H1 (cell line): ENCODE results near the gene CD59. TPM values are rescaled to one million over a fixed set of nuclear protein-coding genes. Genes with fewer than 3 reads are reported as not detected.
A peak's percentile ranks its signal among the peaks of the same experiment; 100 is the strongest.

Experiments
- CTCF ChIA-PET: fragments of 300-600 bp; sonication (Branson Sonifier 250); formaldehyde crosslinking; loops from one replicate; lab custom pipeline; 2021; ENCODE audit not compliant: partially characterized antibody; lab: Charles Lee
- POLR2A ChIA-PET: fragments of 300-600 bp; sonication (Branson Sonifier 250); formaldehyde crosslinking; loops from one replicate; lab custom pipeline; 2021; ENCODE audit warnings: inconsistent platforms; ENCODE audit not compliant: partially characterized antibody; lab: Charles Lee
- DNase-seq, 2 experiments: peaks; one replicate each; pipeline versions ENCODE4 v3.0.0 to v3.0.0-alpha.2; 2010 to 2022; ENCODE audit warnings: low spot score in 2 of 2, low read depth in 1 of 2, mixed read lengths in 1 of 2
- FAIRE-seq: peaks from 2 replicates; lab custom pipeline; 2011; peaks lifted over from hg19 to GRCh38; lab: Jason Lieb, UNC
- H2AFZ ChIP-seq: 2 replicates; pipeline ENCODE4 v1.8.1; 2012; ENCODE audit warnings: low read length, inconsistent platforms
- H2AK5ac ChIP-seq: 2 replicates; pipeline ENCODE4 v1.6.1; 2013; ENCODE audit warnings: low read depth, low read length
- H2BK120ac ChIP-seq: replicated peaks from 2 replicates; pipeline ENCODE3; 2013; ENCODE audit warnings: low read depth, low read length, inconsistent platforms
- H2BK12ac ChIP-seq: 2 replicates; pipeline ENCODE4 v1.6.1; 2013; ENCODE audit warnings: low read depth, low read length
- H2BK15ac ChIP-seq: 2 replicates; pipeline ENCODE4 v1.6.1; 2013; ENCODE audit warnings: low read length
- H2BK20ac ChIP-seq: 2 replicates; pipeline ENCODE4 v1.6.1; 2013; ENCODE audit warnings: low read length
- H2BK5ac ChIP-seq: 2 replicates; pipeline ENCODE4 v1.6.1; 2013; ENCODE audit warnings: low read depth, low read length
- H3K14ac ChIP-seq: 2 replicates; pipeline ENCODE4 v1.6.1; 2013; ENCODE audit warnings: inconsistent platforms; ENCODE audit not compliant: insufficient read length
- H3K18ac ChIP-seq: 2 replicates; pipeline ENCODE4 v1.6.1; 2013; ENCODE audit warnings: low read length; ENCODE audit errors: extremely low read depth
- H3K23ac ChIP-seq: 2 replicates; pipeline ENCODE4 v1.6.1; 2013; ENCODE audit warnings: inconsistent platforms; ENCODE audit not compliant: insufficient read length
- H3K23me2 ChIP-seq: 2 replicates; pipeline ENCODE4 v1.6.1; 2013; ENCODE audit warnings: low read depth, low read length
- H3K27ac ChIP-seq: 2 replicates; pipeline ENCODE4 v1.6.1; 2011; ENCODE audit warnings: low read depth, low read length, inconsistent platforms
- H3K27me3 ChIP-seq, 4 experiments: replicated peaks in 1 of 4; 1 replicate in 1 of 4; 2 replicates in 3 of 4; pipeline versions ENCODE4 v1.6.1 to v1.8.1; 2011 to 2013; ENCODE audit warnings: low read length in 3 of 4, mild to moderate bottlenecking in 3 of 4, inconsistent platforms in 2 of 4, mixed read lengths in 2 of 4, moderate library complexity in 1 of 4; ENCODE audit not compliant: control insufficient read depth in 3 of 4, insufficient read depth in 3 of 4; ENCODE audit errors: extremely low read depth in 1 of 4
- H3K36me3 ChIP-seq, 4 experiments: 2 replicates each; pipeline versions ENCODE4 v1.6.1 to v1.8.1; 2011 to 2013; ENCODE audit warnings: mild to moderate bottlenecking in 4 of 4, low read length in 3 of 4, moderate library complexity in 2 of 4, control low read depth in 1 of 4, inconsistent platforms in 1 of 4; ENCODE audit not compliant: insufficient read depth in 4 of 4, control insufficient read depth in 2 of 4
- H3K4ac ChIP-seq: replicated peaks from 2 replicates; pipeline ENCODE3; 2013; ENCODE audit warnings: low read length, low read depth, mixed read lengths, inconsistent platforms; ENCODE audit not compliant: insufficient read length
- H3K4me1 ChIP-seq, 4 experiments: replicated peaks in 1 of 4; 1 replicate in 1 of 4; 2 replicates in 3 of 4; pipeline versions ENCODE4 v1.6.1 to v1.8.1; 2011 to 2013; ENCODE audit warnings: low read length in 3 of 4, inconsistent platforms in 2 of 4, mixed read lengths in 1 of 4; ENCODE audit not compliant: insufficient read depth in 4 of 4, control insufficient read depth in 3 of 4
- H3K4me2 ChIP-seq, 2 experiments: 2 replicates each; pipeline versions ENCODE4 v1.6.1 to v1.8.1; 2011 to 2013; ENCODE audit warnings: low read depth in 2 of 2, low read length in 2 of 2, control low read depth in 1 of 2, inconsistent platforms in 1 of 2, mild to moderate bottlenecking in 1 of 2; ENCODE audit not compliant: insufficient read depth in 1 of 2
- H3K4me3 ChIP-seq, 4 experiments: fragments of 200-600, 300-600 bp in 1 of 4; sonication (generic), shearing (Covaris generic), sonication (Bioruptor Twin) in 1 of 4; 2 replicates each; pipeline versions ENCODE4 v1.5.1 to v1.8.1; 2011 to 2016; ENCODE audit warnings: low read length in 4 of 4, low read depth in 3 of 4, control low read depth in 2 of 4, inconsistent platforms in 2 of 4, mild to moderate bottlenecking in 2 of 4, mixed read lengths in 1 of 4, moderate library complexity in 1 of 4; ENCODE audit not compliant: insufficient read depth in 2 of 4; ENCODE audit errors: extremely low read depth in 1 of 4
- H3K56ac ChIP-seq: replicated peaks from 2 replicates; pipeline ENCODE3; 2013; ENCODE audit warnings: low read depth, mild to moderate bottlenecking, mixed read lengths, low read length, inconsistent platforms; ENCODE audit not compliant: insufficient read length
- H3K79me1 ChIP-seq: 2 replicates; pipeline ENCODE4 v1.6.1; 2013; ENCODE audit warnings: low read depth, low read length, control low read depth
- H3K79me2 ChIP-seq, 2 experiments: 2 replicates each; pipeline versions ENCODE4 v1.6.1 to v1.8.1; 2012 to 2013; ENCODE audit warnings: low read length in 2 of 2, mild to moderate bottlenecking in 2 of 2, inconsistent platforms in 1 of 2; ENCODE audit not compliant: insufficient read depth in 2 of 2, control insufficient read depth in 1 of 2
- H3K9ac ChIP-seq, 4 experiments: replicated peaks in 1 of 4; 1 replicate in 1 of 4; 2 replicates in 3 of 4; pipeline versions ENCODE4 v1.6.1 to v1.8.1; 2011 to 2013; ENCODE audit warnings: low read depth in 3 of 4, low read length in 3 of 4, control low read depth in 2 of 4, mild to moderate bottlenecking in 2 of 4, moderate library complexity in 2 of 4, inconsistent platforms in 1 of 4; ENCODE audit errors: extremely low read depth in 1 of 4
- H3K9me3 ChIP-seq, 2 experiments: 2 replicates each; pipeline versions ENCODE4 v1.6.1 to v1.8.1; 2012 to 2013; ENCODE audit warnings: mild to moderate bottlenecking in 2 of 2, moderate library complexity in 2 of 2, control low read depth in 1 of 2, inconsistent platforms in 1 of 2, low read depth in 1 of 2, low read length in 1 of 2, mixed read lengths in 1 of 2; ENCODE audit not compliant: insufficient read depth in 2 of 2
- H4K20me1 ChIP-seq, 2 experiments: replicated peaks in 1 of 2; 2 replicates each; pipeline versions ENCODE3 to v1.8.1; 2011 to 2013; ENCODE audit warnings: inconsistent platforms in 2 of 2, low read length in 2 of 2, mild to moderate bottlenecking in 1 of 2; ENCODE audit not compliant: insufficient read depth in 2 of 2, control insufficient read depth in 1 of 2
- H4K5ac ChIP-seq: 2 replicates; pipeline ENCODE4 v1.6.1; 2013; ENCODE audit warnings: low read length, low read depth, mixed read lengths, inconsistent platforms; ENCODE audit not compliant: insufficient read length
- H4K8ac ChIP-seq: 2 replicates; pipeline ENCODE4 v1.8.0; 2013; ENCODE audit warnings: mild to moderate bottlenecking, moderate library complexity, low read length, inconsistent platforms; ENCODE audit not compliant: insufficient read depth; ENCODE audit errors: extremely low read depth
- H4K91ac ChIP-seq: replicated peaks from 2 replicates; pipeline ENCODE3; 2013; ENCODE audit warnings: low read length, mixed read lengths, inconsistent platforms; ENCODE audit not compliant: insufficient read length
- ASH2L ChIP-seq: fragments of 200-600, 300-600 bp; sonication (generic); IDR thresholded peaks from one replicate; pipeline ENCODE4 v1.7.1; 2017; ENCODE audit warnings: low read length
- CHD2 ChIP-seq: IDR thresholded peaks from 2 replicates; pipeline ENCODE4 v1.6.1; 2012; ENCODE audit warnings: low read length, improper control_type of control experiment
- RFX5 ChIP-seq: IDR thresholded peaks from 2 replicates; pipeline ENCODE4 v1.6.1; 2011; ENCODE audit warnings: low read depth, low read length, improper control_type of control experiment, borderline replicate concordance
- TAF7 ChIP-seq: optimal IDR thresholded peaks from 2 replicates; pipeline ENCODE3; 2011; ENCODE audit warnings: low read depth, mild to moderate bottlenecking, inconsistent platforms, low read length, moderate library complexity, borderline replicate concordance
- WGBS, 2 experiments: shearing (Covaris generic) in 1 of 2; methylation state at CpG; one replicate each; pipeline versions ENCODE4 v1.1.6 to v1.1.7; 2013 to 2015; ENCODE audit warnings: low lambda C conversion rate in 2 of 2, mixed read lengths in 2 of 2, inconsistent platforms in 1 of 2, low coverage in 1 of 2, missing lambda C conversion rate in 1 of 2; ENCODE audit not compliant: insufficient replicate concordance in 2 of 2, insufficient coverage in 1 of 2, insufficient read length in 1 of 2; ENCODE audit errors: extremely low coverage in 1 of 2, missing lambda C conversion rate in 1 of 2; 5-methylcytosine and 5-hydroxymethylcytosine counted together
- polyA plus RNA-seq, 7 experiments: library from polyadenylated mRNA; depleted of rRNA in 3 of 7; stranded (reverse) in 5 of 7; unstranded in 2 of 7; fragments of >200 nt in 5 of 7; fragments of 200-250 nt in 2 of 7; gene quantifications; 1 replicate in 5 of 7; 2 replicates in 1 of 7; 4 replicates in 1 of 7; pipeline versions ENCODE4 v1.2.1 to v1.2.3, GENCODE V29; 2011 to 2013; ENCODE audit warnings: missing spikeins in 2 of 7, mixed read lengths in 2 of 7
- total RNA-seq: library from RNA; stranded (reverse); fragmentation: NEBNext Ultra II Directional; extraction: Animal tissue kit (Norgen Biotek cat#: 25700); gene quantifications from 2 replicates; pipeline ENCODE4 v1.2.1, GENCODE V29; 2021

Gene CD59
- total and polyA plus RNA-seq, 2 of the 8 experiments (the other 6 are each of a cell fraction or from before 2014, with no cell fraction given): 63.1 to 90.3 TPM

DNA sequence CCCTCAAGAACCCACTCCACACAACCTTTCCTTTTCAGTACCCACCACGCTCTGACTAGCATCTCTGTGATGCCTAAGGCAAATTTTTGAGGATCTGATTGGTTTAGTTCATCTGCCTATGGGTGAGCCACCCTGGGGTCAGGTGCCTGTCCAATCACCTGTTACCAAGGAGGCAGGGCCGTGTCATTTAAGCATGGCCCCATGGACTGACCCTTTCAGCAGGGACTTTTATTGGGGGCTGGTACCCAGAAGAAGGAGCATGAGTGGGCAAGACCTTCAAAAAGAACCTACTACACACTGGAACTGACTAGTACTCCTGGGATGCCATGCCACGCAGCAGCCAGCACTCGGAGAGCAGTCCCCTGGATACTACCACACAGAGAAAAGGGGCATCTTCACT lies 64.0 kb downstream of the CD59 start:
- WGBS, 2 experiments: 92% methylated on average over 4 of the region's 4 CpGs; no CpG with 5 or more reads in 1 of the 2 experiments
- H3K18ac ChIP-seq: no peak overlapping the region
- no peak overlapping the region for H2BK5ac ChIP-seq
- no peak overlapping the region for H3K9ac ChIP-seq
- no peaks in the 10 kb centered on the region for H3K9me3 ChIP-seq
- no peaks in the 10 kb centered on the region for H4K20me1 ChIP-seq
- no peak overlapping the region for H4K8ac ChIP-seq
- H3K4ac ChIP-seq: no peak overlapping the region
- H3K56ac ChIP-seq: no peak overlapping the region
- H2BK15ac ChIP-seq: no peak overlapping the region
- FAIRE-seq: no peak
- H2BK20ac ChIP-seq: no peak overlapping the region
- TF ChIP-seq ASH2L: no peak
- peak; percentile 71 for TF ChIP-seq RFX5
- TF ChIP-seq TAF7: no peak
- TF ChIP-seq CHD2: no peak
- TF ChIP-seq, all 59 proteins: peak for 1
- H2BK12ac ChIP-seq: no peak overlapping the region
- H3K14ac ChIP-seq: no peak overlapping the region
- H2AFZ ChIP-seq: no peak overlapping the region
- H3K36me3 ChIP-seq: no peaks in the 10 kb centered on the region
- ChIA-PET POLR2A (no interaction called here), CTCF (interaction anchor here (0.8 to 2.0 kb wide), 4 partner anchors 15 to 32 kb away, joined by 3 to 4 read pairs (median 3); no protein-coding TSS in a partner anchor)
- H3K79me2 ChIP-seq: no peaks in the 10 kb centered on the region
- H4K91ac ChIP-seq: no peak overlapping the region
- H4K5ac ChIP-seq: no peak overlapping the region
- H3K4me3 ChIP-seq: no peak overlapping the region
- H2BK120ac ChIP-seq: no peak overlapping the region
- DNase-seq: no peak
- H3K4me1 ChIP-seq: peaks cover 0 to 15% (median 14%) of the 10 kb centered on the region in 4 experiments; a peak in 6 of 7 replicates
- H3K27ac ChIP-seq: no peak overlapping the region
- no peak overlapping the region for H2AK5ac ChIP-seq
- no peak overlapping the region for H3K23ac ChIP-seq
- no peaks in the 10 kb centered on the region for H3K27me3 ChIP-seq
- H3K4me2 ChIP-seq: no peak overlapping the region
- H3K23me2 ChIP-seq: no peaks in the 10 kb centered on the region
- H3K79me1 ChIP-seq: no peaks in the 10 kb centered on the region
